GM19452 (cell line): Measurements from ENCODE around the gene FGGY.

Source experiments
- ATAC-seq: cut with Tn5 transposase; IDR thresholded peaks from one replicate; pipeline ENCODE4 v1.9.1; 2021; ENCODE audit not compliant: unreplicated experiment

The FGGY gene

DNA sequence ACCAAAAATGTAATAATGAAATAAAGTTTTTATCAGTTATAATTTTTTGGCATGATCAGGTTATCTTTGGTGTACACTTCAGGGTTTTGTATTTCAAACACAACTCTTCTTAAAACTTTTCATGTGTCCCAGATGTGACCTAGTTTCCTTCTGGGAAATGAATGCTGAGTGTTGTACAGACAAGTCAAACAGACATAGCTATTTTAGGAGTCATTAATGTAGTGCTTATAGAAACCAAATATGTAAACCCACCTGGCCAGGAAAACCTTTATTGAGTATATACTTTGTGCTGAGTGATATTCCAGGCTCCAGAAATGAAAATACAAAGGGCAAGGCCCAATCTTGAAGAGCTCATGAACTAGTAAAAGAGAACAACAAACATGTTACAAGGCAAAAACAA is 491.9 kb downstream of the FGGY start:
- no peak for ATAC-seq

DNA sequence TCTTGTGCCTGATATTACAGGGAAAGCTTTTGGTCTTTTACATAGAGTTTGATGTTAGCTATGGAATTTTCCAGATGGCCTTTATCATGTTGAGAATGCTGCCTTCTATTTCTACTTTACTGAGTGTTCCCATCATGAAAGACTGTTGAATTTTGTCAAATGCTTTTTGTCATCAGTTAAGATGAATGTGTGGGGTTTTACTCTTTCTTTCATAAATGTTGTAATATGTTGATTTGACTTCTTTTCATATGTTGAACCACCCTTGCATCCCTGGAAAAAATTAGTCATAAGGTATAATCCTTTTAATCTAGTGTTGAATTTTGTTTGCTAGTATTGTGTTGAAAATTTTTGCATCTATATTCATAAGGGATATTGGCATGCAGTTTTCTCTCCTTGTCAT is 501.7 kb downstream of the FGGY start:
- no peak for ATAC-seq

DNA sequence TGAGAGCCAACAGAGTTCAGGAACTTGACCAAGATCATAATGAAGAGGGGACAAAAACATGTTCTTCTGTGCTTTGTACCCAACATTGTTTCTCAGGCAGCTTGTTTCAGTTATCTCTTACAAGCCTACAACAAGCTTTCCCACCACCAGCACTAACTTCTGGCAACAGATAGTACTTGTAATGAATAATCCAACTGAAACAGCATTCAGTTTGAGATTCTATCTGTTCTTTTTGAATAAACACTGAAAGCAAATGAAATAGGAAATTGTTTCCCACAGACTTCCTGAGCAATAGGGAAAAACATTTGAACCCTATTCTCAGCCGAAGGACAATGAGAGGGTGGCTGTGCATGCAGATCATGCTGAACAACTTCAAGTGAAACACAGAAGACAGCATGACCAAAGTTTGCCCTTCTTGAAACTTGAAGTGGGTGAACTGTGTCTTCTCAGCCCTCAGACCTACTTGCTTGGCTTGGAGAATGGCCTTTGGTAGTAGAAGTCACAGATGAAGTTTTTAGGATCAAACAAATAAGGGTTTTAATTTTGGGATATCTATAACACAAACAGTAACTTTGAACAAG is 506.7 kb downstream of the FGGY start:
- ATAC-seq, result no peak

DNA sequence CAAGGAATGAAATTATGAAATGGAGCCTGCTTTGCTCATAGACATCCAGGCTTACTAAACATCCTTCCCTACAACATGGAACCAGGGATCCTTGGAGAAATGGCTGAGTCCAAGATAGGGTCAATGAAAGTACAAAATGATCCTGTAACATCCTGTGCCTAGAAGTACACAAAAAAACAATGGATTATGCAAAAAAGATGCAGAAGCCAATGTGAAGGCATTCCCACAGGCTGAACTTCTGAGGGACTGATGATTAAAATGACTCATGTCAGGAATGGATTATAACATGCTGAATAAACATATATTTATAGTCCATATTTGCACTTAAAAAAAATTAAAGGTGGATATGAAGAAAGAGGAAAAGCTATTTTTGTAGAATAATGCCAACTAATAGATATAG is 507.4 kb downstream of the FGGY start:
- ATAC-seq, result no peak

DNA sequence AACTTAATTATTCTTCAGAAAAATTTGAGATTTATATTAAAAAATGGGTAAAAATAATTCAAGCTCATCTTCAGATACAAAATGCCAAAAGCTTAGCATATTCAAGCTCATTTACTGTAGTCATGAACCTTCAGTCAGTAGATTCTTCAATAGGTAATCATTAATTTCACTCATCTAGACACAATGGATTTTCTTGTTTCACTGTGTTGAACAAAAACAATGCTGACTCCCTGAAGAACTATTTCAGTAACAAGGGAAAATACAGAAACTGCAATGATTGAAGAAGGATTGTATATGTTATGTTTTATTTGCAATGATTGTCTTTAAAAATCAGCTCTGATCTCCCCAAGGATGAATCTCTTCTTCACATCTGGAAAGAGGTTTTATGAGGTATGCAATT is 508.7 kb downstream of the FGGY start:
- no peak for ATAC-seq
